Measurements from ENCODE around the gene SORCS2.

Gene SORCS2

DNA sequence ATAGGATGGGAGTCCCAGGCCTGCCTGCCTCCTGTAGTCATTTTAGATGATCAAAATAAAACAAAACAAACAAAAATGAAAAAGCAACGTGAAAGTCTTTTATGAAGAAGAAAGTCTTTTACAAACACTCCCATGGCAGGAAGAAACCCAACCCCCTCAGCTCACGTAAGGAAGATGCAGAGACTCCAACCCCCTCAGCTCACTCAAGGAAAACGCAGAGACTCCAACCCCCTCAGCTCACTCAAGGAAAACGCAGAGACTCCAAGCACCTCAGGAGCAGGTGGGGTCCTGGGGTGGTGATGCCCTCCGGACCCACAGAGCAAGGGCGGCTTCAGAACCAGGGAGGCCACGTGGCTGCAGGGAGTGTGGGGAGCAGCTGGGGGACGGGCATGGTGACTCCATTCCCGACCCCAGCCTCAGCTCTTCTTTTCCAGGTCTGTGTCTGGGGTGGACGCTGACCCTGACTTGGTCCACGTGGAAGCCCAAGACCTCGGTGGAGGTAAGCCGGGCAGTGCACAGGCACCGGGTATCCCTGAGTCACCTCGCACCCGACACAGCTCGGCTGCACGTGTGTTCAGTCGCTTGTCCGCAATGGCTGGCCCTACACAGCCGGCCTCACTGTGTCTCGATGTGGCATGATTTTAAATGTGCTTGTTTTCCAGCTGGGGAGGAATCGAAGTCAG, 468.9 kb downstream of the SORCS2 start:
- no peak for DNase-seq

DNA sequence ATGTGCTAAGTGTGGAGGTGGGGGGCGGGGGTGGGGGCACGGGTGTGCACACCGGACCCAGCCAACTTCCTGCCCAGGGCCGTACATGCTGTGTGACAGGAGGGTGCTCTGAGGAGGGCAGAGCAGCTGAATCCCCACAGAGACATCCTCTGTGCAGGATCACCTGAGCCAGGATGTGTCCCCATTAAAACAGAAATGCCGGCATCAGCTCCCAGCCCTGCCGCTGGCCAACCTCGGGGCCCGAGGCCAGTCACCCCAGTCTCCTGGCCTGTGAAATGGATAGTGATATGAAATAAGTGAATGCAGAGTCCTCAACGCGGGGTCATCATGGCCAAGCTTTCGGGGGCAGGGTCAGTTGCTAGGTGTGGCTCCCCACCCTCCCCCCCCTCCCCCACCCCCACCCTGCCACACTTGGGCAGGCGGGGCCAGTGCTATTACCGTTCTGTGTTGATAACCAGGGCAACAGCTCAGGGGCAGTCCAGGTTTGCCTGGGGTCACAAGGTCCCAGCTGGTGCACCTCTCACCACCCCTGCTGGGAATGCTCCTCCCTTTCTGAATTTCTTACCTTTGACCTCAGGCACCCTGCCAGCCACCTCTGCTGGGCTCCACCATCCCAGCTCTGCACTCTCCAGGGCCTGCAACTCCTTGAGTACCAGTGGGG, 469.6 kb downstream of the SORCS2 start:
- no peak for DNase-seq

DNA sequence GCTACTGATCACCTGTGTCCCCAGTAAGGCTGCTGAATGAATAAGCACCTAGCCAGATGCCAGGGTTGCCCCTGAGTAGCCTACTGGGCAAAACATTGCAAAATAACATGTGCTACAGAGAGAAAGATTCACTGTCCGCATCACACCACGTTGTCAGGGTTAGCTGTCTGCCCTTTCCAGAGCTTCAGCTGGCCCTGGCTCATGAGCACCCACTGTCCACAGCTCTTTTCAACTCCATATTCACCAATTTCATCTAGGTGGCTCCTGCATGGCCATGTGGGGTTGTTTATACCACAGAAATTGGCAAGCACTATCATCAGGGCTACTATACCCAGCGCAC, 470.1 kb downstream of the SORCS2 start:
- no peak for DNase-seq

DNA sequence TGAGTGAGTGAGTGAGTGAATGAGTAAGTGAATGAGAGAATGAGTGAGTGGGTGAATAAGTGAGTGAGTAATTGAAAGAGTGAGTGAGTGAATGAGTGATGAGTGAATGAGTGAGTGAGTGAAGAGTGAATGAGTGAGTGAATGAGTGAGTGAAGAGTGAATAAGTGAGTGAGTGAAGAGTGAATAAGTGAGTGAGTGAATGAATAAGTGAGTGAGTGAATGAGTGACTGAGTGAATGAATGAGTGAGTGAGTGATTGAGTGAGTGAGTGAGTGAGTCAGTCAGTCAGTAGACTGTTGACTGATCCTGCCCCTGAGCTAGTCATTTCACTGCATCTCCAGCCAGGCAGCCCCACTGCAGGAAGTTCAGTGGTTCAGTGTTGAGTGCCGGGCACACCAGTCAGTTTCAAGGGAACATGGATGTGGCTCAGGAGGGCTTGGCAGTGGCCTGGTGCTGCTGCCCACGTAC, 470.8 kb downstream of the SORCS2 start:
- no peak for DNase-seq

DNA sequence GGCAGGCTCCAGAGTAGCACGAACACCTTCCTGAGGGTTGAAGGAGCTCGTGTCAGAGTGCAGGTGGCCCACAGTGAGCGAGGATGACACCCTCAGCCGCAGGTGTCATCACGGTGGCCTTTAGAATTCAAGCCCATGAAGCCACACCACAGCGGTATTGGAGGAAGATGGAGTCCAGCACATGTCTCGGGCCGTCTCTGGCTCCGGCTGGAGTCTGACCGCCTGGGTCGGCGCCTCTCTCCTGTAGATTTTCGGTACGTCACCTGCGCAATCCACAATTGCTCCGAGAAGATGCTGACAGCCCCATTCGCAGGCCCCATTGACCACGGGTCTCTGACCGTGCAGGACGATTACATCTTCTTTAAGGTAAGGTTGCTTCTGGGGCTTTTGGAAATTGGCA, 471.8 kb downstream of the SORCS2 start:
- no peak for DNase-seq

DNA sequence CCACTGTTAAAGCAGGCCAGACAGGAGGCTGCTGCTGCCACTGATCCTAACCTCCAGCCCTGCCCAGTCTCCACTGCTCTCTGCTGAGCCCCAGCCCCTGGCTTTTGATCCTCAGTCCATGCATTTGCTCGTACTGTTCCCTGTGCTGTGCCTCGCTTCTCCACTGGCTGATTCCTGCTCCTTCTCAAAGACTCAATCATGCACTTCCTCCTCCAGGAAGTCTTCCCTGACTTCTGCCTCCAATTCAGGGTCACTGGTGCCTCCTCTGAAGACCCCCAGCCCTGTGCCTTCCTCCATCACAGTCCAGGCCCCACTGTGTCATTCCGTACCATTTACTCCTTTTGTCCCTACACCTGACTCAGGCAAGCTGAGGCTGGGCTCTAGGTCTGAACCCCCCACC, 473.0 kb downstream of the SORCS2 start:
- DNase-seq = peak; percentile 7

DNA sequence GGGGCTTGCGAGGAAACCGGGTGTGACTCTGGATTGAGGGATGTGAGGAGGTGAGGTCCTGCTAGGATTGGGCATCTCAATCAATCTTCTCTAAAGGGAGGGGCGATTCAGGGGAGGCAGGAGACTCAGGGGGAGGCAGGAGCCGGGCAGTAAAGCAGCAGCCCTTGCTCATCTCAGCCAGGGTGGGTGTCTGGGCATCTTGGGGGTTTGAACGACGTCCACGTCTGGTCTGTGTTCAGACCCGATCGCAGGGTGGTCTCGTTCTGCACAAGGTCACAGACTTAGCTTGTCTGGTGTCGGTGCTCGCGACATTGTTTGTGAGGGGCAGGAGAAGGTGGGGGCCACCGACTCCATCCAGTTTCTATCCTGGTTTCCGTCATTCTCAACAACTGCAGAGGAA, 473.7 kb downstream of the SORCS2 start:
- DNase-seq = peak; percentile 7

DNA sequence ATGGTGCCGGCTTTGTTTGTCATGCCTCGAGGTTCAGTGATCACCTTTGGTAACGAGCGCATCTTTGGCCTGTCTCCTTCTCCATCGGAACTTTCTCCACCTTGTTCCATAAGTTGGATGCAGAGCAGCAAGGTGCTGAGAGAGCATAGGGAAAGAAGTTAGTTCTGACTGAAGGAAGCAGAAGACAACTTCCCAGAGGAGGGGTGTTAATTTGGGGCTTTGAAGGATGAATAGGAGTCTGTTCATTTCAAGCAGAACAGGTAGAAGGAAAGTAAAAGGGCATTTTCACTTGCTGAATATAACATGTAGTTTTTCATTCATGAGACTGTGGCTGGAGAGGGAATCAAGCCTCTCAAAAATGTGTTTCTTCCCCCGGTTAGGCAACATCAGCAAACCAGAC, 474.4 kb downstream of the SORCS2 start:
- DNase-seq = no peak

DNA sequence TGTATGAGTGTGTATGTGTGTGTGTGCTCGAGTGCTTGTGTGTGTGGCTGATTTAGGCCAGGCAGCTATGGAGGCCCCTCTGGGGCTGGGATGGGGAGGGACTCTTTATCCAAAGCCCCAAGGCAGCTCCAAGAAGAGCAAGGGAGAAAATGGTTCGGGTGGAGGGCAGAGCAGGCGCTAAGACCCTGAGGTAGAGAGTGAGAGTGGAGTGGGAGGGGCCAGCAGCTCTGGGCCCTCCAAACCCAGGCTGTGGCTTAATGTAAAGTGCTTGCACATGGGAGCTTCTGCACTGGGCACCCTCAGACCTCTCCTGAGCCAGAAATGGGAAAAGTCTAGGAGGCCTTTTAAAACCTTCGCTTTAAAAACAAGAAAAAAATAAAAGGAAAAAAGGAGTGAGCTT, 475.9 kb downstream of the SORCS2 start:
- no peak for DNase-seq

DNA sequence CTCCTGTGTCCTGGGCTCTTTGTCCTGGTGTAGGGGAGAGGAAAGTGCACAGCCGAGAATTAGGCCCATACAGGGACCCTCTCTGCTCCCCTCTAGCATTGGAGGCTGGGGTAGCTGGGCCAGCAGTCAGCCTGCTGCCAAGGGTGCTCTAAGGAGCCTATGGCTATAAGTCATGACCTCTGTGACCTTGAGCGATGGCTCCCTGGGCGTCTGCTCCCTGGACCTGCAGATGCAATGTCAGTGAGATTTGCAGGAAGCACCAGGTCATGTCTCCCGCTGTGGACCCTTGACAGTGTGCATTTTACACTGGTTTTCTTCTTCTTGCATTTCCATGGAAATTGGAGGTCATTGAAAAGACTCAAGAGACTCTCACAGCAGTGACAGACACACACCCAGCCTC, 476.5 kb downstream of the SORCS2 start:
- DNase-seq = no peak

DNA sequence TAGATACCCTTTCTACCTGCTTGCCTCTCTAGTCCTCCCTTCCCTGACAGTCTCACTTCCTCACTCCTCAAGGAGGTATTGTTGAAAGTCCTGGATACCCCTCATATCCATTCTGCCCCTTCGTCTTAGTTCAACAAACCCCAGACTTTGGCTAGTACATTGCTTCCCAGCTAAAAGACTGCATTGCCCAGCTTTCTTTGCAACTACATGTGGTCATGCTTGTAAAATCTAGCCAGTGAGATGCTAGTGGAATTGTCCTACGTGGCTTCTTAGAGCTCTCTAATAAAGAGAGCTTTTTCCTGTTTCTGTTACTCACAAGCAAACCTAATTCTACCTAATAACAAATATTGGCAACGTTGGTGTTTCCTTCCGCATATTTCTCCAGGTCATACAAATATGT, 480.3 kb downstream of the SORCS2 start:
- no peak for DNase-seq

DNA sequence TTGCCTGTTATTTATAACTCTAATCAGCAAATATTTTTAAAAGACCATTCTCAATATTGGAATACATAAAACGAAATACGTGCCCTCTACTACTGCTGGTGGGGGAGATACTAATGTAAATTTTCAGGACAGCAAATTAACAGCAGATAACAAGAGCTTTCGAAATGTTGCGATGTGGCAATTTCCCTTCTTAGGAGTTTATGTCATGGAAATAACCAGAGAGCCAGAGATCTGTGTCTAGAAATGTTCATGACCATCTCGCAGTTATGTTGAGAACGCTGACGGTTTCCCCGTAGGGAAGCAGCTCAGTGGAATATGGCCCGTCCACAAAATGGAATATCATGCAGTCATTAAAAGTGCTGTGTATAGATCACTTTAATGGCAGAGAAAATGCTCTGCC, 480.8 kb downstream of the SORCS2 start:
- no peak for DNase-seq

DNA sequence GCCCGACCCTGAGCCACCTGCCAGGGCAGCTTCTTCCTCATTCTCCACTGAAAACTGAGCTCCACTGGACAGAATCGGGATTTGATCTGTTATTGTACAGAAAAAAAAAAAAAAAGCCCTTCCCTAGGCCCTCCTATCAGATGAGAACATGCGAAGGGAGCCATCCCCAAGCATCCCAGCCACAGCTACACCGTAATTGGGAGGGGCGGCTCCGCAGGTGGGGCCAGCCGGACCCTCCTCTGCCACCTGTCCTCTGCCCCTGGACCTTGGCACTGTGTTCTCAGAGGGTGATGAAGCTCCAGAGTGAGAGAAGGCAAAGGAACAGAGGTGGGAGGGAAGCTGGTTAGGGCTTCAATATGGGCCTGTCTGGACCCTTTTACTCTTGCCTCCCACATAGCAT, 482.4 kb downstream of the SORCS2 start:
- DNase-seq = no peak

DNA sequence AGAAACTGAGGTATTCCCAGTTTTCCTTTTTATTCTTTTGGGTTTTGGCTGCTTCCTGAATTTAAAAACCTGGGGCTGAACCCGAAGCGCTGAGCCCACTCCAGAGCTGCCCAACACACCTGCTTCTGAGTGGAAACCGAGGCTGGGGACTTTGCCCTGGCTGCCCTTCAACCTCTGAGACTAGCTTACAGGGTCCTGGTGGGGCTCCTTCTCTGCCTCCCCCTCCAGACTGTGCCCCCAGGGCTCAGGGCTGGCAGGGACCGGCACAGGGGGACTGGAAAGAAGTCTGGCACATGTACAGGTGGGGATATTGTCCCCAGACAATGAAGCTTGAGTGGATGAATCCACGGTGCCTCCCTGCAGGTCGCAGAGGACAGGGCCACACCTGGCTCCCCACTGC, 482.8 kb downstream of the SORCS2 start:
- no peak for DNase-seq

DNA sequence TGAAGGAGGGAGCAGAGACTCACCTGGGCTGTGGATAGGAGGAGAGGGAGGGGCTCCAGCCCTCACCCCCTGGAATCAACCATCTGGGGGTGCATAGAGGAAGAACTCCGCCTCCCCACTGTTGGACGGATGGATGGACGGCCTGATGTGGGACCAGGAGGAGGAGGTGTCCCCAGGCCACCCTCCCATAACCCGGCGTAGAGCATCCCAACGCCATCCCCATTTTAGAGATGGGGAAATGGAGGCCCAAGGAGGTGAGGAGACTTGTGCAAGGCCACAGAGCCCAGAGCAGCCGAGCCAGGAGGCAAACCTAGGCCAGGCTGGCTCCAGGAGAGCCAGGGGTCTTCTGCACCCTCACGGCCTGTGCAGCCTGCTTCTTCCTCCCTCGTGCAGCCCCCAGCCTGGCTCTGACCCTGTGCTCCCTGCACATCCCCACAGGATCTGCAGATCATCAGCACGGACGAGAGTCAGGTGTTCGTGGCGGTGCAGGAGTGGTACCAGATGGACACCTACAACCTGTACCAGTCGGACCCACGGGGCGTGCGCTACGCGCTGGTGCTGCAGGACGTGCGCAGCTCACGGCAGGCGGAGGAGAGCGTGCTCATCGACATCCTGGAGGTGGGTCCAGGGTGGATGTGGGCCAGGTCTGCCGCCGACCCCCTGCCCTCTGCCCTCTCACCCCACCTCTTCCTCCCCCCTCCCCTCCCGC, 483.4 kb downstream of the SORCS2 start:
- no peak for DNase-seq

DNA sequence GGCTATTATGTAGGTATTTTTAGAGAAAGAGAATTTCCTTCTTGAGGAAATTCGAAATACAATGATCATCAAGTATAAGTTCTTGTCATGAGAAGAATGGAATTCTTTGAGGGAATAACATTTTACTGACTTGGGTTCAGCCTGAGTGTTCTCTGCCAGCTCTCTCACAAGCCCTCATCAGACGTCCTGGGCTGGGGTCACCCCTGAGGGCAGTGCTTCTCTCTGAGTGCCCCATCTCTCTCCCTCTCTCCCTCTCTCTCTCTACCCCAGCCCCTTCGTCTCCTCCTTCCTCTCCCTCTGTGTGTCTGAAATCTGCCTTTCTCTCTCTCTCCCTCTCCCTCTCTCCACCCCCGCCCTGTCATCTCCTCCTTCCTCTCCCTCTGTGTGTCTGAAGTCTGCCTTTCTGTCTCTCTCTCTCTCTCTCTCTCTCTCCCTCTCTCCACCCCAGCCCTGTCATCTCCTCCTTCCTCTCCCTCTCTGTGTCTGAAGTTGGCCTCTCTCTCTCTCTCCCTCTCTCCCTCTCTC, 484.1 kb downstream of the SORCS2 start:
- DNase-seq = peak; percentile 60

DNA sequence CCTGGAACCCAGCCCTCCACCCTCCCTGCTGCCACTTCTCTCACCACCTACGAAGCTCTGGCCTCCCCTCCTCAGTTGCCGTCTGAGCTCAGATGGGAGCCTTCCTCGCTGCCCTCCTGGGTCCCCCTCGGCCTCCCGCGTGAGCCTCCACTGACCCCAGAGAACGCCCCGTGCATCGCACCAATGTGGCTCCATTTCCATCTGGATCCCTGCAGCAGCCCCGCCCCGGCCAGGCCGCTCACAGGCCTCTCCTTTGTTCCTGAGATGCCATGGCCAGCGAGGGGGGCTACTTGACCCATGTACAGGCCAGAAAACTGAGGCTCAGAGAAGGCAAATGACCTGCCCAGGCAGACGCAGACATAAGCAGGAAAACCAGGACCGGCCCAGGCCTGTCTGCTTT, 484.7 kb downstream of the SORCS2 start:
- DNase-seq = no peak

DNA sequence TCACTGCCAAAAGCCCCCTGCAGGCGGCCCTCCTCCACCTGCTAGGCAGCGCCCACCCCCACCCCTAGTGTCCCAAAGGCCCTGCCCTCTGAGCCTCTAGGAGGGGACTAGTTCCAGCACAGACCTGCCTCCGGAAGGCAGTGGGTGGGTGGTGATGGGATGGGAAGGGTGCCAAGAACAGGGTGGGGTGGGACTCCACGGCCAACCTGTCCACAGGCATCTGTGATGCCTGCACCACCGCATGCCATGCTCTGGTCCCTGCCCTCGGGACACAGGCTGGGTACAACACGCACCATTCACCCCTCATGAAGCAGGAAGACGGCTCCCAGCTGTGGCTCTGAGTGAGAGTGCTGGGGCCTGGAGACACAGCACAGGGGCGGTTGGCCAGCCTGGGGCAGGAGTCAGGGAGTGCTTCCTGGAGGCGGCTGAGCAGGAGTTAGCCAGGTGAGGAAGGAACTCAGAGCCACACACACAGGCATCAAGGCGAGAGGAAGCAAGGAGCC, 485.5 kb downstream of the SORCS2 start:
- no peak for DNase-seq

DNA sequence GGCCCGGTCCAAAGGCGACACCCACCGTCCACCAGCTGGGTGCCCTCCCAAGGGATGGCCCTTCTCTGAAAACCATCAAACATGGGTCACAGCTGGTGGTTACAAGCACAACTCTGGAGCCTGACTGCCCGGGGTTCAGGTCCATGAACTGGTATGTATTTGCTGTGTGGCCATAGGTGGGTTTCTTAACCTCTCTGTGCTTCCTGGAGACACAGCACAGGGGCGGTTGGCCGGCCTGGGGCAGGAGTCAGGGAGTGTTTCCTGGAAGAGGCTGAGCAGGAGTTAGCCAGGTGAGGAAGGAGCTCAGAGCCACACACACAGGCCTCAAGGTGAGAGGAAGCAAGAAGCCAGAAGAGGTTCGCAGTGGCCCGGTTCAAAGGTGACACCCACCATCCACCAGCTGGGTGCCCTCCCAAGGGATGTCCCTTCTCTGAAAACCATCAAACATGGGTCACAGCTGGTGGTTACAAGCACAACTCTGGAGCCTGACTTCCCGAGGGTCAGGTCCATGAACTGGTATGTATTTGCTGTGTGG, 486.0 kb downstream of the SORCS2 start:
- DNase-seq = no peak

DNA sequence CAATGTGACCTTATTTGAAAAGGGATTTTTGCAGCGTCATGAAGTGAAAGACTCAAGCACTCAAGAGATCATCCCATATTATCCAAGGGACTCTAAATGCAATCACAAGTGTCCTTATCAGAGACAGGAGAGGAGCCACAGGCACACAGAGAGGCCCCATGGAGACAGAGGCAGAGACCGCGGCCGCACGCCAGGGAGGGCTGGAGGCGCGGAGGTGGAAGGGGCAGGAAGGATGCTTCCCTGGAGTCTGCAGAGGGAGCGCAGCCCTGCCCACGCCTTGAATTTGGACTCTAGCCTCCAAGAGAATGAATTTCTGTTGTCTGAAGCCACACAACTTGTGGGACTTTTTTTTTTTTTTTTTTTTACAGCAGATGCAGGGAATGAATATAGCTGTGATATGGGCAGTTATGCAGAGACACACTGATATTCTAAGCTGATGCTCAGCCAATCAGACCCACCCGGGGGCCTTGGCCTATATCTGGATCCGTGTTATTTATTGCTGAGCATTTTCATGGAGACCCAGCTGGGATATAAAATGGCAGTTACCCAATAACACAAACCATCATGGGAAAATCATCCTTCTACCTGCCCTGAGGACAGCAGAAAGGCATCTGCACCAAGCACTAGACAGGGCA, 487.2 kb downstream of the SORCS2 start:
- DNase-seq = no peak

DNA sequence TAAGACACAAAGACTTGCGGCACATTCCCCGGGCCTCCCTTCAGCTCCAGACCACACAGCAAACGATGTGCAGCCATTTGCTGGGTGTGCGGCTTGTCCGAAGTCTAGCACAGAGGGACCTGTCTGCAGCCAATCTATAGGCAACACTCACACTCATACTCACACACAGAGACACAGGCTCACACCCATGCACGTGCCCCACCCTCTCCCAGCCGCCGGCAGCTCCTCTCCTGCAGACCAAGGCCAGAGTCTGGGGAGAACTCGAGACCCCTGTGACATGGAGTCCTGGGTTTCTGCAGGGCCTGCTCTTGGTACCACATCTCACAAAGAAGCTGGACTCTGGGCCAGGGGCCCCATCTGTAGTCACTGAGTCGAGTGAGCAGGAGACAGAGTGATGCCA, 487.8 kb downstream of the SORCS2 start:
- no peak for DNase-seq

DNA sequence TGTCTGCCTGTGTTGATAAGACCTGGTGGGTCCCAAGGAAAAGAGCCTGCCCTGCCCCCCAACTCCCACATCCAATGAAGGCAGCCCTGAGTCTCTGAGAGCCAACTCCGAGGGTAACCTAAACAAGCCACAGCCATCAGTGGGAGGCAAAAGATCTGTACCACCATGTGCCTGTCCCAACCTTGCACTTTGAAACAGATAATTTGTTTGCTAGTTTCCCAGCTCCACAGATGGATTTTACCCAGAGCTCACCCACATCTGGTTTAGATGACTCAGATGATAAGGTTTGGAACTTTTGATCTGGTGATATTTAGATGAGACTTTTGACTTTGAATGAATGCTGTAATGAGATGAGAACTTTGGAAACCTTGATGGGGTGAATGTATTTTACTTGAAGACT, 488.4 kb downstream of the SORCS2 start:
- DNase-seq = no peak

DNA sequence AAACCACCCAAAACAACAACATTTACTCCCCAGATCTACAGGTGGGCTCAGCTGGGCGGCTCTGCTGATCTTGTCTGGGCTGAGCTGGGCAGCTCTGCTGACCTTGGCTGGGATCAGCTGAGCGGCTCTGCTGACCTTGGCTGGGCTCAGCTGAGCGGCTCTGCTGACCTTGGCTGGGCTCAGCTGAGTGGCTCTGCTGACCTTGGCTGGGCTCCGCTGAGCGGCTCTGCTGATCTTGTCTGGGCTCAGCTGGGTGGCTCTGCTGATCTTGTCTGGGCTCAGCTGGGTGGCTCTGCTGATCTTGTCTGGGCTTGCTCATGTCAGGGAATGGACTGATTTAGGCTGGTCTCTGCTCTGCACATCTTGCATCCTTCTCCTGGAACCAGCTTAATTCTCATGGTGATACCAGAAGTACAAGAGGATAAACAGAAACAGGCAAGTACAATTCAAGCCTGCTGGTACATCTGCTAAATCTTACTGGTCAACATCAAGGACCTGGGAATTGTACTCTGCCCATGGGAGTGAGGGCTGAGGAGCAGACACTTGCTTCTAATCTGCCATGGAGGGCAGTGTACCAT, 490.9 kb downstream of the SORCS2 start:
- DNase-seq = no peak

Data from left hindlimb (tissue), 1 donor.